UCSD-AML1 (cell line): ENCODE measurements around the gene ARHGAP26.
A peak's percentile ranks its signal among the peaks of the same experiment; 100 is the strongest.

Source experiments
- DNase-seq: peaks from one replicate; lab custom pipeline; 2025; ENCODE audit not compliant: unreplicated experiment; lab: John Stamatoyannopoulos, UW

Gene ARHGAP26

DNA sequence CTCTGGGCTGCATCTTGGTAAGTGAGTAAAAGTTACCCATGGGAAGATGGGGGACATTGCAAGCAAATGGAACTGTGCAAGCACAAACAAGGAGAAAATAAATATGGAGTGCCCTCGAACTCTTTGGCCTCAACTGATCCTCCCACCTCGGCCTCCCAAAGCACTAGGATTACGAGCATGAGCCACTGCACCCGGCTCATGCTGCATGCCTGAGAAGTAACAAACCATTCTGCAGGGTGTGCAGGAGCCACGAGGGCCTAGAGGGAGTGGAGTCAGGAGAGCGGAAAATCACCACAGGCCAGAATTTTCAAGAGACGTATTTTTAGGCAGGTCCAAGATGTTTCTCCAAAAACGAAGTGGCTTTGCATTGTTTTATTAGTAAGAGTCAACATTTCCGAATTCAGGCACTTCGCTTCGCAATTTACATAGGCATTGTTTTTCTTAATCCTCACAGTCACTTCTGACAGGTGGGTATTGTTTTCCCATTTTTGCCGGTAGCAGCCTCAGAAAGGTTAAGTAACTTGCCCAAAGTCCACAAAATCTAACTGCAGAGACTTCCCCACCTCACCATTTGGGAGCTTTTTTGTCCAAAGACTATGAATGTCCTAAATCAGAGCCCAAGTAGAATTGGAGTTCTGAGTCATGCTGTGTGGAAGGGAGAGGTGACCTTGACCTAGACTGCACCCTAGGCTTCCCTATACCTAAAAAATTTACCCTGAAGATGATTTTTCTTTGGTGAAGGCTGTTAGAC is 403.1 kb downstream of the ARHGAP26 start:
- no peak for DNase-seq

DNA sequence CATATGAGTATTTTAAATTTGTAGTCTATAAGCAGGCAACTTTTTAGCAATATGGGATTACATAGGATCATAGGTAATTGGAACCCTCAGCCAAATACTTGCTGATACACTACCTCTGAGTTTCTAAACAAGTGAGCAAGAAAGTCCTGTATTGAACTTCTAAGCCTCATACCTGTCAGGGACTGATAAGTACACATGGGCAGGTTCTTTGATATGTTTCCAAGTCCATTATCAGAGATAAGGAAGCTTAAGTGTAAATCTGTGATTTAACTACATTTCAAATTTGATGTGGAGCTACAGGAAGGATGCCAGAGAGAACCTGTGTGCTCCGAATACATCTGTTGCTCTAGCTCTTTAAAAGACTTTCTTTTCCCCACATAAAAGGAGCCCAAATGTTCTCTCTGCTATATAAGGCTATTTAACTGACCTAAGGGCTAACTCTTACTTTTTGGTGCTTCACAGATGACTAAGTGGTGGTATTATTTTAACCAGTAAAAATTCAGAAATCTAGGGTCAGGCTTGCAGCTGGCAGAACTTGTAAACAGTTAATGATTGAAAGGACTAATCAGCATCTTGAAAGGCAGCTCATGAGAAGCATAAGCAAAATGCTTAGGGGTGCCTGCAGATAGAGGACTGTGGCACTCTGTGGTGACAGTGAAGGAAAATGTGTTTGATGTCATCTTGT is 404.7 kb downstream of the ARHGAP26 start:
- no peak for DNase-seq

DNA sequence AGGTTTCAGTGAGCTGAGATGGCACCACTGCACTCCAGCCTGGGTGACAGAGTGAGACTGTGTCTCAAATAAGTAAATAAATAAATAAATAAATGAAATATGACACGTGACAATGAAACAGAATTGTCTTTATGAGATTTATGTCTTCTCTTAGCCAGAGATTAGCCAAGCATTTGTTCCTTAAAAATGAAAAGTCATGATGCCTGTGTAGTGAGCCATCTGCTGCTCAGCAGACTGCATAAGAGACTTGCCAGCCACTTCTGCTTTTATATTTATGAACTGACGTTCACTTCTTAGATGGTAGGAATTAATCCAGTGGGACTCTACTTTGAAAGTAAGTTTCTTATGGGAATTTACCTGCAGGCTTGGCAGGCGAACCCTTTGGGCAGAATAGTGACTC is 405.9 kb downstream of the ARHGAP26 start:
- DNase-seq = peak; percentile 15

DNA sequence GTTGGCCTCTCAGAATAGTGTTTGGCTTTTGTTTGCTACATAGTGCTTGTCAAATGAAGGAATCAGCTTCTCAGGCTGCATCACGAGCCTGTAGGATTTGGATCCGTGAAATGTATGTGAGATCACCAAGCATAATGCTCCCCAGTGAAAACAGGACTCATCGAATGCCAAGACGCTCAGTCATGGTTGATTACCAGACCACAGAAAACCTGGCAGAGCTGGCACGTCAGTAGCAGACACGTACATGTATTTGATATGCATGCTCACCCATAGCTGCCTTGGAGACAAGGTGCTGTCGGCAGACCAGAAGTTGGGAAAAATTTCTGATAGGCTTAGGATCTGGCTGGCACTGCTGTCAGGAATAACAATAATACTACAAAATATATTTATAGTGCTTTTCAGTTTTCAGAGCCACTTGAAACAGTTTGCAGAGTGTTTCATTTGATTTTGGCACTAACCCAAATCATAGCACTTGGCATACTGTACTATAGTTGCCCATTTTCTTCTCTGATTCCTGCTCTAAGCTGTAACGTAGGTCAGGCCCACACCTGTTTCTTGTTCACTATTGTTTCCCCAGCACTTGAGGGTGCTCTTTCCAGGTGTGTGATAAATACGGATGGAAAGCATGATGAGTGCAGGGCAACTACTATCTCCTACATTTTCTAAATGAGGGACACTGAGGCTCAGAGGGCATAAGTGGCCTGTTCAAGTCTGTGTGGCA is 407.2 kb downstream of the ARHGAP26 start:
- DNase-seq = no peak

DNA sequence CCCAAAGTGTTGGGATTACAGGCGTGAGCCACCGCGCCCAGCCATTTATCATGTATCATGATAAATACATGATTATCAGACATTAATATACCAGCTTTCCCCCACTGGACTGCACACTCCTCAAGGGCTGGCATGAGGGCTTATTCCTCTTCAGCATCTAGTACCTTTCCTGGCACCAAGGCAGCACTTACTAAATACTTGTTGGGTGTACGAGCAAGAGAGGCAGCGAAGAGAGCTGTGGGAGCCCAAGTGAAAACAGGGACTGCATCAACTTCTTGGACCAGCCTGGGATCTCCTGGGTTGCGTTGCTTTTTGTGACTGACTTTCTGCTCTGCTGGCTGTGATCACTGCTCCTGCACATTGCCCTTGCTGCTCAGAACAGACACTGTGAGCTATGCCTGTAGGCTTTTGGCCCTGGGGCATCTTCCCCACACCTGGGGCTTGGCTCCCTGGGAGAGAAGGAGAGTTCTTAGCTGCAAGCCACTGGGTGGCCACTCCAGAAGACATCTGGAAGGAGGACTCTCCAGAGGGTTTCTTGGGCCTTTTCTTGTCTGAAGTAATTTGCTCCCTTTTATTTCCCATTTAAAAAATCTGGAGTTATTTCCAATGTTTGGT is 409.1 kb downstream of the ARHGAP26 start:
- DNase-seq = no peak

DNA sequence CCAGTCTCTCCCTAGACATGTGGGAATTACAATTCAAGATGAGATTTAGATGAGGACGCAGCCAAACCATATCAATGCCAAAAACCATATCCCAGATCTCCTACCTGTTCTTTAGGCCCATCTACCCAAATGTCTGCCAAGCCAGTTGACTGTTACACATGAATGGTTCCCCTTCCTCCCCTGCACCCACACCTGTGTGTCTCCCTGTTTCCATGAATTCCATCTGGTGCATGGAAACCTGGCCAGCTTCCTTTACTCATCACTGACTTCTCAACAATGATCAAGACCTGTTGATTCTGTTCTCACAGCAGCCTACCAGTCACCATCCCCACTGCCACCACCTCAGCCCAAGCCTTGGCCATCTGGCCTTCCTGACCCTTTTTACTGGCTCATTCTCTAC is 410.6 kb downstream of the ARHGAP26 start:
- no peak for DNase-seq

DNA sequence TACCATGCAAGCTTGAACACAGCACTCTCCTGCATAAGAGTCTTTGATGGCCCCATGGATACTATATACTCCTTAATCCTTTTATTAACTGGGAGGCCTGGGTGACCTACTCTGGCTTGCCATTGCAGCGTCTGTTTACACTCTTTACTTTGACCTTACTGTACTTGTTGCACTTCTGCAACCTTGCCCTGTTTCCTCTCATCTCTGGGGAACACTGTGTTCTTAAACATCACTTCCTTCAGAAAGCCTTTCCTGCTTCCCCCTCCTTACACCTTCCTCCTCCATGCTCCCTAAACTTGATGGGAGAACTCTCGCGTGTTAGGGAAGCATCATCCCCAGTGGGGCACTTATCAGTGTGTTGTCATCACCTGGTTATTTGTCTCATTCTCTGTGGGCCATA is 411.0 kb downstream of the ARHGAP26 start:
- no peak for DNase-seq

DNA sequence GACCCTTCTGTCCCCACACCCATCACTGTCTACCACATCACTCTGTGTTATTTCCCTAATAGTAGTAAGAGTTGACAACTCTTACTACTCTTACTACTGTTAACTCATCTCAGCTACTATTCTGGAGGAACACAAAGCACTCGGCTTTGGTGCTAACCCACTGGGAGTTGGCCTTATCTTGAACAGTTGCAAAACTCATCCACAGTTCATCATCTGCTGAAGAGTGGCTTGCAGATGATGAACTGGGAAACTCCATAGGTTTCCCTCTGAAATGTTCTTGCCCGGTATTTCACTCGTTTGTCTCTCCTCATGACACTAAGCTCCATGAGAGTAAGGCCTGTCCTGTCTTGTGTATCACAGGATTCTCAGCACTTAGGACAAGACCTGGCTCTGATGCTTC is 411.9 kb downstream of the ARHGAP26 start:
- no peak for DNase-seq

DNA sequence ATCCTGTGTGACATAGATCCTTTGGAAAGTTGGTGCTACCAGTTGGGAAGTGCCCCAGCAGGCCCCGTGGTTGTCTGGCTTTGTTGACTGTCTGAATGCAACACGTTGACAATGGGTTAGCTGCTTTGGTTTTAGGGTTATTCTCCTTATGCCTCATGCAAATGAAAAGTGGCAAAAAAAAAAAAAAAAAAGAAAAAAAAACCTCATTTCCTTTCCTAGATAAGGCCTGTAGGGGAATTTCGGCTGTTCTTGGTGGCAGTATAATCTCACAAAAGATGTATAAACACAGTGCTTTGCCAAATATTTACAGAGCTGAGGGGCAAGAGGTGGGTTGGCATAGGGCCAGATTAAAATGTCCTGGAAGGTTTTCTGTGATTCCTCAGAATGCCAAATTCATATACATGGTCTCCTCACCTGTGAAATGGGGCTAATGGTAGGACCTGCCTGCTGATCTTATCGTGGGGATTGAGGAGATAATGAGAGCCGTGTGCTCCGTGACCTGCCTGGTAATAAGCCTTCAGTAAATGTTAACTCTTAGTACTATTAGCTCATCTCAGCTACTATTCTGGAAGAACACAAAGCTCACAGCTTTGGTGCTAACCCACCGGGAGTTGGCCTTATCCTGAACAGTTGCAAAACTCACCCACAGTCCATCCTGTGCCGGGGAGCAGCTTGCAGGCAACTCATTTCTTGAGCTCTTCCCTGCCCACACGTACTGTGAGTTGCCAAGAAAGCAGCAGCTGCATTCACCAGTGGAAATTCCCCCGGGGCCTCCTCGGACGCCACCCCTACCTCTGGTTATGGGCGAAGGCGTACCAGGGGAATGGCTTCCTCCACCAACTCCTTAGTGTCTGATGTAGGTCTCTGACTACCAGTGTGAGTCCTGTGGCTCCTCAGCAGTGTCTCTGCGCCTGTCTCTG is 413.0 kb downstream of the ARHGAP26 start:
- DNase-seq = peak; percentile 29

DNA sequence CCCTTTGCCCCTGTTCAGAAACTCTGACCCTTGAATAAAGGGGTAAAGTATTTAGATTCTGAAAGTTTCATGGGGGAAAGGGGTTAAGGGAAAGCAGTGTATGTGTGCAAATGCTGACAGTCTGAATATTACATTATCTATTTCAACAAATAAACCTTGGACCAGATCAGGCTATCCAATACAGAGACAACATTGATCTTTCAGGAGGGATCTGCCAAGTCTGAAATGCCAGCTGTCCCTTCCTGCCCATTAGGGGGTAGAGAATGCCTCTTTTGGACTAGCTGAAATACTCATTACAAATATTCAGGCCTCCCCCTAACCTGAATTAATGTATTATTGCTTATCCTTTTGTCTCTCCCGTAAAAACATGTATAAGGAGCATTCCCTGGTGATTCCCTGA is 413.8 kb downstream of the ARHGAP26 start:
- no peak for DNase-seq

DNA sequence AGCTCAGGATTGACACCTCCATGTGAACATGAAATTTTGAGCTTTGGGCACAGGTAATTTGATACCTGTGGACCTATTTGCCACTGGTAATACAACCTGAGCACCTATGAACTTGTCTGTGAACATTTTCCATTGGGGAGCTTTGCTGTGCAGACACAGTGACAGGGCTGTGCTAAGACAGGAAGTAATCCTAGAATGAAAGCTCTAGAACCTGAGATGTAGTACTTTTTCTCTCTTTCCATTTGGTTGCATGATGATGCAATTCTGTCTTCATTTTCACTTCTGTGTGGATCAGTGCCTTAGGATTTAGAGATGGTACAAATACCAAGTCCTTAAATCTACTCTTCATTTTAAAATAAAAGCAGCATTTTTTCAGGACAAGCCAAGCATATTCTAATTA is 416.4 kb downstream of the ARHGAP26 start:
- DNase-seq = no peak

DNA sequence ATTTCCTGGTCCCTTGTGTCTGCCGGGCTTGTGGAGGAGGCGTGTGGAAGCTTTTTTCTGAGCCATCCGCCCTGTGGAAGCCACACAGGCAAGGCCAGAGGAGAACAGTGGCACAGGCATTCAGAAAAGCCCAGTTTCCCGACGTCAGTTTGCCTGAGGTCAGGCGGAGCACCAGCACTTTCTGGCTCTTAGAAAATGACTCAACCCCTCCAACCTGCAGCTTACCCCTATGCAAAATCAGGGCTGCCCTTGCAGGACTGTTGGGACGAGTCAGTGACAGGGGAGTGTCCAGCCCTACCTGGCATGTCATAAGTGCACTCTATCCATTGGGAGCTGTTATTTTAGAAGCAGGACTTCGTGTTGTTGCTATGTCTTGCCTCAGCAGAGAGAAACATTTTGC is 417.3 kb downstream of the ARHGAP26 start:
- DNase-seq = no peak

DNA sequence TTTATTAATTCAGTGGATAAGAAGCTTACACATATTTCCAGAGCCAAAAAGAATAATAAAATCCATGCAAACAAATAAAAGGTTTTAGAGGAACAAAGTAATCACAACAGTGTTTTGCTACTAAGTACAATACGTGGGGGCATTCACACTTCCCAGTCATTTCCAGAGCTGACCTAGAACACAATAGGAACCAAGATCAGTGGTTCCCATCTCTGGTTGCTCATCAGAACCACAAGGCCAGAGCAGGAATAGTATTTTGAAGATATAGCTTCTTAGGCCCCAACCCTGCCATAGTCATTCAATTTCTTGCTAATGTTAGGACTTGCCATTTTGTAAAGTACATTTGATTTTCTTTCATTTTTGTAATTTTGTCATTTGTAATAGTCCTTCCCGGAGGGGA is 417.9 kb downstream of the ARHGAP26 start:
- no peak for DNase-seq

DNA sequence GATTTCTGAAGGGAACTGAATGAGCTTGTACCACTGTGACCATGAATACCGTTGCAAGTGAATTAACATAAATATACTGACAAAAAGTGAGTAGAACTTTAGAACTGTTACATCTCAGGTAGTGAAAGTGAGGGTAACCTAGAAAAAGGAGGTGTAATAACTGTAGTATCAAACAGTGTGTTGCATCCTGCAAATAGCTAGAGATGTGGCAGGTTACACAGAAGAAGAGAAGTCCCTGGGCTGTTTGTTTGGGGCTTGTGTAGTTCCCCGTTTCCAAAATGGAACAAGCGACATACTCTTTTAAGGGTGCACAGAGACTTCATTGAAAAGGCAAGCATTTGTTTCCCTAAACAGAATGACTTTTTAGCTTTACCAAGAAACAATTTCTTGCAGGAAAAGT is 418.5 kb downstream of the ARHGAP26 start:
- no peak for DNase-seq

DNA sequence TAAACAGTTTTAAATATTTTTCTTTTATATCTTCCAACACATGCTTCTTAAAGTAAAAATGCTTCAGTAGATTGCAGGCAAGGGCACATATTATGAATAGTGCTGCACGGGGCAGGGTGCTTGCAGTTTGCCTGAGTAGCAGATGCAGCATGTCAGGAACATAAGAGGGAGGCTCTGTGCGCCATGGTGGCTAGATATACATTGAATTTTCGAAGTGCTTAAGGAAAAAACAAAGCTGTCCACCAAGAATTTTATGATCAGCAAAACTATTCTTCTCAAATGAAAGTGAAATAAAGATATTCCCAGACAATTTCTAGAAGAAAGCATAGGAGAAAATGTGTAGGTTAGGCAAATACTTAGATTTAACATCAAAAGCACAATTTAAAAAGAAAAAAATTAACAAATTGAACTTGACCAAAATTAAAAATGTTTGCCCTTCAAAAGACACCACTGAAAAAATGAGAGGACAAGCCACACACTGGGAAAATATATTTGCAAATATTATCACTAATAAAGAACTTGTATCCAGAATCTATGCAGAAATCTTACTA is 420.2 kb downstream of the ARHGAP26 start:
- DNase-seq = no peak

DNA sequence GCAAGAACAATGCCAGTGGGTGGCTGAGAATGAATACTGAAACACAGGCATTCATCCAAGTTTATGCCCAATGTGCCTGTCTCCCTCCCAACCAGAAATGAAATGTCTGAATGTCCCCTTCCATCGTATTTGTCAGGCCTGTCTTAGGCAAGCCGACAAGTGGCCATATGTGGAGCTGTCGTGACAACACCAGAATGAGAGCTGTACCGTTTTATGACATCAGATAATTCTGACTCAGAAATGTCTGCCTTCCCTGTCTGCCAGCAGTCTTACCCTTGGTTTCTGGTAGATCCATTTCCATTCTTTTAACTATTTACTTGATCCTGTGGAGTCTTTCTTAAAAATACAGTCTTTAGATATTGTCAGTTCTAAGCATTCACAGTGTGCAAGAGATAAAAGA is 421.5 kb downstream of the ARHGAP26 start:
- DNase-seq = no peak

DNA sequence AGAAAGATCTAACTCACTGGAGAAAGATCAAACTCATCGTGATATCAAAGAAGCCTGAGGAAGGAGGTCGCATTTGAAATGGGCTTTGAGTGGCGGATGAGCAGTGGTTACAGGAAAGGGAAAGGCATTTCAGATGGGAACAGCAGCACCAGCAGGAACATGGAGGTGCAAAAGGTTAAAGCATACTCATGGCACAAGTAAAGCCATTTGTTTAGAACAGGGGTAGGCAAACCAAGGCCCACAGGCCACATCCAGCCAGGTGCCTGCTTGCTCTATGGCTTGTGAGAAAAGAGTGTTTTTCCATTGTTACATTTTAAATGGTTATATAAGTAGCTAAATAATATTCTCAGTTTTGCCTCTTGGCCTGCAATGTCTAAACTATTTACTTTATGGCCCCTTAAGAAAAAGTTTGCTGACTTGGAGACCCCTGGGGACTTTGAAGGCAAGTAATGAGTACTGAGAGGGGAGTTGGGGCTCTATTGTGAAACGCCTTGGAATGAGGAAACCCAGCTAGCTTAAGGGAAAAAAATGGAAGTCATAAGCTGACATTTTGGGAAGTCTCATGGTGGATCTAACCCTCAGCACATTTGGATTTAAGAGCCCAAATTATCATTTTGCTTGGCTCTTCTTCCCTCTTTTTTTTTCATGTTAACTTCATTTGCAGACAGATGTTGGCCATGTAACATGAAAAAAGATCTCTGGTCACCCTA is 422.2 kb downstream of the ARHGAP26 start:
- DNase-seq = no peak

DNA sequence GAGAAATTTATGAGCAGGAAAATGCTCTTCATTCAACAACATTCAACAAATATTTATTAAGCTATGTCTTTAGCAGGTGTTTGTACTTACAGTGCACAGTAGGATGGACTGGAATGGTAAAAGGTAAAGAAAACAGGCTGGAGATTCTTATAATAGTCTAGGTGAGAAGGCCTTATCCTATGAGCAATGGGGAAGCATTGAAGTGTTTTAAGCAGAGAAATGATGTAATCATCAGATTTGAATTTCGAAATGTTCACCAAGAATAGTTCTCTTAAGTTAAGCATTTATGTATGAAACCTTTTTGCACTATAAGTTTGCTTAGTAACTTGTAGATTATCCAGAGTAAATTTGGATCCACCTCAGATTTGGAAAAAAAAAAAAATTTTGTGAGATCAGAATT is 424.0 kb downstream of the ARHGAP26 start:
- no peak for DNase-seq

DNA sequence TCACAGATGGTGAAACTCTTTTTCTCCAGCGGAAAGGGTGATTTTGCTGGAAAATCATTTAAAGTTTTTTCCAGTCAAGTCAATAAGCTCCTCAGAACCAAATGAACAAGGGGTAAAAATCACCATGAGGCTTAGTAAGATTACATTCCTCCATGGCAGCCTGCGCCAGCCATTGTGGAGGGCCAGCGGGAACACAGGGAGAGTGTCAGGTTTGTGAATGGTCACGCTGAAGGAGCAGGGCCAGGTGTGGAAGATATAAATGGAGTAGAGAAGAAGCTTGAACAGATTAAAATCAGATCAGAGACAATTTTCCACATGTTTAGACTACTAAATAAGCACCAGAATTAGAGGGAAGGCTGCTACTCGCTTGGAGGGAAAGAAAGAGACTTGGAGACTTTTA is 424.5 kb downstream of the ARHGAP26 start:
- no peak for DNase-seq

DNA sequence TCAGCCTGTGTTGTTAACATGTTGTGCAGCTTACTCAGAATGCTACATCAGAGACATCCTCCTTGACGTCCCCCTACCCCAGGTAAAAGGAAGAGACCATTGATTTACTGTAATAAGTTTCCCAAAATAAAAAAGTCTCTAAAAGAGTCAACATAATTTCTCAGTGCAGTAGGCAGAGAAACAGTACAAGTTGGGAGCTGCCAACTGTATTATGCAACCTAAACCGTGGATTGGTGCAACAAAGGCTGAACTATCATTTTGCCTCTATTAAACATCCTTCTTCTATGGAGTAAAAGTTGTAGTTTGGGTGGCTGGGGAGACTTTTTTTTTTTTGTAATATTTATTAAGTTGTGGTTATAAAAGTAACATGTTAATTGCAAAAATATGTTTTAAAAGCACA is 425.3 kb downstream of the ARHGAP26 start:
- DNase-seq = no peak
